HPDE6-E6E7 (cell line): ENCODE data around the gene CXXC4.

Experiments used
- DNase-seq: peaks from one replicate; pipeline ENCODE4 v3.0.0; 2011; ENCODE audit warnings: missing footprints; ENCODE audit errors: extremely low spot score

CXXC4 gene

DNA sequence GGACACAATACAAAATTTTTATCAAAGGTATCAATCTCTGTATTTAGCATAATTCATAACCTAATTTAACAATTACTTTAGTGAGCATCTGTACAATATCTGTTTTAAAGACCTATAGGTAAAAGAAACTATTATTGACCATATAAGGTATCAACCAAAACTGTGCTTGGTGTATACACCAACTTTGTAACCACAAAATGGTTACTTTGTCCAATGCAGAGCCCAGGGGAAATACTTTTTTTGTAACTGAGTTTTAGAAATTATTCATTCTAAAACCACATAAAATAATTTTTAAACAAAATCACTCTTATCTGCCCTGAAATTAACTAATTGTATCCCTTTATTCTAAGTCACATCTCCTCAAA, 5.0 kb downstream of the CXXC4 start:
- DNase-seq, result no peak

GRCh38 chr4:104488151-104488550, 6.5 kb downstream of the CXXC4 start:
- DNase-seq, result no peak

DNA sequence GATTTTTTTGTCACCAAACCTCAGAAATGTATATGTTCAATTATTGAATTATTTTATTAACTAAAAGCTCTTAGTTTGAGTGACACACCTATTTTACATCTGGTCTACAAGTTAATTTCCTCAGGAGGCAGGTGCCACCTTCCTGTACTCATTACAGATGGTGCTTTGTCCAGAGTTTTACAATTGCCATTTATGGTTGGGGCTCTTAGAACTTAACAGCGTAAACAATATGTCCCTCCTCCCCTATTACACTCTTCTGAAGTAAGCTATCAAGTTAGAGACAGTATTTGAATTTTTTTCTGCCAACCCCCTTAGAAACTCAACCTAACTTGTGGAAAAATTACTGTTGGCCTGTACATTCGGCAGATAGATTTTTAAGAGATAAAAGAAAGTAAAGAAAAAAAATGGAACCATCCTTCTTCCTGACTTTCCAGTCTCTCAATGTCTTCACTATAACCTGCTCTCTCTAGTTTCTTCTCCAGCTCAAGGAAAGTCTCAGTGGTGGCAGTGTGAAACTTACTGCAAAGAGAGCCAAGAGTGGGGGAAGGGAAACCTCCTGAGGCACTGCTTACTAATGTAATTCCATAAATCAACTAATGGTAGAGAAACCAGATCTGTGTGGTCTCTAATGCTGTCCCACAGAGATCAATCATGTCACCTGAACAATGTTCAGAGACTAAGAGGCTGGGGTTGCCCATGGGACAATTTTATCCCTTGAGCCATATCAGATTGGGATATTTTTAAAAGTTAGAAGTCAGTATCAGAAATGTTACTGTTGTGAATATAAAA, 7.8 kb downstream of the CXXC4 start:
- no peak for DNase-seq

DNA sequence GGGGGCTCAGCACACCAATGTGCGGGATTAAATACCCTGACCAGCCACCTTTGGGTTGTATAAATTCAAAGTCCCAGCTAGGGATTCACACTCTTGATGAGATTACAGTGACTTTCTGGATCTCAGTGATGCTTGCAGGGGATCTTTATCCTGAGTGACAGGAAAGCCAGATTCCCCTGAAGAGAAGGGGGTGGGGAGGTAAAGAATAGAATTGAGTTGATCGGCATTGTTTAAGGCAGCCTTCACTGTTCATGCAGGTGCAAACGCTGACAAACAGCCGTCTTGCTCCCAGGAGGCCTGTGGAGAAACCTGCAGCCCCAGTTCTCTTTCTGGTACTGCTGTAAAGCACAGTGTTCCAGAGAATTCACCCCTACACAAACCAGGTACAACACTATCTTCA, 19.0 kb downstream of the CXXC4 start:
- no peak for DNase-seq

- DNase-seq, result no peak
Observed at GRCh38 chr4:104472766-104473165, 21.9 kb downstream of the CXXC4 start.

DNA sequence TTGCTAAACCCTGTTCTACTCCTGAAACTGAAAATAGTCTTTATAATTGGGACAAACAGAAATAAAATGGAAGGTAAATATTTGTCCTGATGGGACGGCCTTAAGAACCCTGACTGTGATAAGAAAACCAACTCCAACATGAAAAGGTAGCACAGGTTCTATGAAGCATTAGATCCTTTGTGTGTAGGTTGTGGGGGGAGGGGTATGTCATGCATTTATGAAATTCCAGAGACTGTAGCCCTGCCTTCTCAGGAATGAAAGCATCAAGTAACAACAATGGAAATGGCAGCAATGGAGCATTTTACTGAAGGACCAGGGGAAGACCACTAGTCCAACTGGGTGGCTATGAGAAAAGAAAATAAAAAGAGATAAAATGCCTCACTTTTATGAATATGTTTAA, 23.9 kb downstream of the CXXC4 start:
- no peak for DNase-seq

DNA sequence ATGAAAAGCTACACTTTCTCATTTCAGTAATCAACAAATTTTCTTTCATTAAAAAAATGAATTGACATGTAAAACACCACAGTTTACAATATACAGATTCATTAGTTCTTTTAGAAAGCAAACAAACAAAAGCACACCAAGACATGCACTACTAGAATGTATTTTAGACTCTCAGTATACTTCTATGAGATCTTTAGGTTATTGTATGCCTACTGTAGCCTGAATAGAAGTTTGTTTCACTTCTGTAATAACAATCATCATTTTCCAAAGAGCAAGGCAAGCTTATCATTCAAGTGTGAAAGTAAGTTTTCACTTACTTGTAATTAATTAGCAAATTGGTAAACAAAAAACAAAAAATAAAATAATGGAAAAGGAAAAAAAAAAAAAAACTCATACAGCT, 24.9 kb downstream of the CXXC4 start:
- DNase-seq, result no peak

GRCh38 chr4:104465619-104466018, 29.1 kb downstream of the CXXC4 start:
- no peak for DNase-seq

DNA sequence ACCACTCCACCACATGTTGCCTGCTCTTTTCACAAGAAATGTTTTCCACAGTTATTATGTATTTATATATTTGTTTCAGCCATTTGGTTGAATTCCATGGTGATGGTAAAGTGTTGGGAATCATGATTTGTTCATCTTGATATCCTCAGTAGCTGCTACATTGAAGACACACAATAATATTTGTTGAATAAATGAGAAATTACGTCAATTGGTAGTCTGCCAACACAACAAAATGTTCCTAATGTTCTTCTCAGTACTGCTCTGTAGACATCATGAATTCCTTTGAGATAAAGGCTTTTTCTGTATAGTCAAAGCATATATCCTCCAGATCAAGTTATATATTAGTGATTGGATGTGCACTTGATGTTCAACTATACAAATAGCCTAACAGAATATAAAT, 29.5 kb downstream of the CXXC4 start:
- DNase-seq, result no peak

GRCh38 chr4:104462641-104463040, 32.1 kb downstream of the CXXC4 start:
- DNase-seq, result no peak

DNA sequence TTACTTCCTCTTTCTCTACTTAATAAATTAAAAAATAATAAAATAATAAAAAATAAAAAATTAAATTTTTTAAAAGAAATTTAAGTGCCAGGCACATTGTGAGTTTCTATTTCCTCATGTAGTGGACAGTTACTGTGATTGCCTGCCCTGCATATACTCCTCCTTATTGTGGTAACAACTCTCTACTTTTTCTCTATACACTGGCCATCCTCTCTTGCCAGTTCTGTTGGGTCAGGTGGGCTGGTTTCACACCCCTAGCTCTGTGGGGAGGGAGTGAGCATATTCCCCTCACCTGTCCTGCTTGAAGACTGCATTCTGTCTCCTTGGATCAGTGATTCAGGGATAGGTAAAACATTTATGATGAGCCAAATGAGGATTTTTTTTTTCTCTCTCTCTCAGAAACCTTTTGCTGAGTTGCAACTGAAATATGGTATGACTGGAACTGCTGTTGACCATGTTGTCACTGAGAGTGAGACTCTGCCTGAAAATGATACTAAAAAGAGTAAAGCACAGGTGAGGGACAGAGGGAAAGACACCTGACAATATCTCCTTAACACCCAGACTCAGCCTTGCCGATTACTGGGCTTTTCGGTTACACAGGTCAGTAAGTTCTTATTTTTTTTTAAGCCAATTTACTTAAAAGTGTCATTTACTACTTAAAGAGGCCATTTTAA, 37.2 kb downstream of the CXXC4 start:
- DNase-seq, result no peak

GRCh38 chr4:104451573-104451972, 43.1 kb downstream of the CXXC4 start:
- DNase-seq, result peak; percentile 1

GRCh38 chr4:104449537-104449936, 45.2 kb downstream of the CXXC4 start:
- no peak for DNase-seq

GRCh38 chr4:104447294-104447693, 47.4 kb downstream of the CXXC4 start:
- no peak for DNase-seq

GRCh38 chr4:104446431-104447278, 48.0 kb downstream of the CXXC4 start:
- DNase-seq, result no peak

GRCh38 chr4:104444685-104445084, 50.0 kb downstream of the CXXC4 start:
- DNase-seq, result no peak

- no peak for DNase-seq
Observed at GRCh38 chr4:104436542-104436941, 58.2 kb downstream of the CXXC4 start.

DNA sequence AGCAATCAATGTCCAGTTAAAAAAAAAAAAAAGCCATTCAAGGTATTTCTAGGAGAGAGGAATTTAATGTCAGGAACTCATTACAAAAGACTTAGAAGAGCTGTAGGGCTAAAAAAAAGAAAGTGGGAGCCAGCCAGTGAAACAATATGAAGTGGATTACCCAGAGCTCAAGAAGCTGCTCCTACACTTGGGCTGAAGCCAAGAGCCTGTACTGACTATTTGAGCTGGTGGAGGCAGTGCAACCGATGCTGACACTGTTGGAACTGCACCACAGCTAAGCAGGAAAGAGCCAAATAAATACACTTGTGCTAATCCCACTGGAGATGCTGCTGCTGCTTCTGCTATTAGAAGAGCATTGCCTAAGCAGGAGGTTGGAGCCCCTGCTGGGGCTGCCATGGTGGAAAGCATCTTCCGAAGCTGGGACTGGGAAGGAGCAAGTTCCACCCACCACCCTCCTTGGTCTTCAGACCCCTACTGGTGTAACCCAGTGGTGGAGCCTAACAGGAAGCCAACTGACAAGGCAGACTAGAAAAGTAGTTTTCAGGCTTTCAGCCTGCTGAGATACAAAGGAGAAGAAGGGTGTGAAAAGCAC, 65.4 kb downstream of the CXXC4 start:
- no peak for DNase-seq

DNA sequence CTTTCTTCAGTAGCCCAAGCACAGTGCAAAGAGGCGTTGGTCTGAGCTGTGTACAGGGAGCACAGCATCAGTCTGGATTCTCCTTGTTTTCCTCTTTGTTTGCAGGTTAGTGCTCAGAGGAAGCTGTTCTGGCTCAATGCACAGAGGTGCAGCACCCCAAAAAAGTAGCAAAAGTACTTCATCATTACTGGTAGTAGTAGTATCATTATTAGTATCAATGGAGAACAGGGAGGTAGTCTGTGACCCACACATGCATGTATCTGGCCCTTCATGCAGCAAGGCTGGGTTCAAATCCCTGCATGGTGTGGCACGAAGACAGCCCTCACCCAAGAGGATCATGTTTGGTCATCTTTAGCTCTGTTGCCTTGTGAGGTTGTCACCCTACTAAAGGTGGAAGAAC, 68.7 kb downstream of the CXXC4 start:
- no peak for DNase-seq

DNA sequence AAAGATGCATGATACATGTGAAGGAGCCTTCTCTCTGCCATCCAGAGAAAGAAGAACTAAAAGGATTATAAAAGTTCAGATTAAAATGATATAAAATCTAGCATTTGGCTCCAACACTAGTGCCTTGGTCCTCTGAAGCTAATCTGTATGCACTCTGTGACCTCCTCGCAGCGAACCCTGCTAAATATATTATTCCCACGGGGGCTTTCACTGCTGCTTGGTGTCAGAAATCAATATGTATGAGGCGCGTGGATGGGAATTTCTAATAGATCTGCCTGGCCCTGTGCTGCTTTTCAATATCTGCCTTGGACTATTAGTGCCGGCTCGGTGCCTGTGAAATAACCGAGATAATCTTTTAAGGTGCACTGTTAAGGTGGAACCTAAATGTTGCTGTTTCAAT, 69.7 kb downstream of the CXXC4 start:
- no peak for DNase-seq

- DNase-seq, result no peak
Observed at GRCh38 chr4:104424475-104424941, 70.2 kb downstream of the CXXC4 start.

GRCh38 chr4:104421566-104421965, 73.1 kb downstream of the CXXC4 start:
- no peak for DNase-seq
